ENCODE measurements around the gene RSBN1L.

Gene RSBN1L

GRCh38 chr7:77734659-77735421, 38.6 kb downstream of the RSBN1L start:
- Histone ChIP-seq H3K4me1 (ENCODE audit: insufficient read depth, low read length, poor library complexity, severe bottlenecking) (no peaks in the 10 kb centered on the region), H3K36me3 (ENCODE audit: insufficient read depth, low read length) (peaks cover 30% of the 10 kb centered on the region; the same call in 1 of the 2 replicates), H3K4me2 (ENCODE audit: low read depth, low read length, poor library complexity, severe bottlenecking) (no peak overlapping the region), H3K4me3 (ENCODE audit: low read length, poor library complexity, severe bottlenecking) (no peak overlapping the region), H4K20me1 (ENCODE audit: insufficient read depth, low read length, poor library complexity, severe bottlenecking) (peaks cover 59% of the 10 kb centered on the region), H3K9me3 (ENCODE audit: insufficient read depth, low read depth, low read length) (no peaks in the 10 kb centered on the region), H3F3A (ENCODE audit: low read depth) (no peaks in the 10 kb centered on the region), H2AFZ (ENCODE audit: low read length) (no peak overlapping the region), H3K79me2 (ENCODE audit: insufficient read depth, low read length) (peaks cover 88% of the 10 kb centered on the region), H3K9ac (ENCODE audit: low read depth, low read length, poor library complexity, severe bottlenecking) (no peak overlapping the region), H3K27me3 (ENCODE audit: insufficient read depth, low read length, poor library complexity, severe bottlenecking) (no peaks in the 10 kb centered on the region), H3K9me2 (replicated peaks; ENCODE audit: low read depth, low read length) (no peaks in the 10 kb centered on the region)
- TF ChIP-seq EZH2phosphoT487 (IDR thresholded peaks at IDR 0.05; ENCODE audit: borderline replicate concordance), result no peak
- TF ChIP-seq CTCF (conservative IDR thresholded peaks at IDR 0.05; ENCODE audit: low read length), result no peak

GRCh38 chr7:77735457-77735856, 39.2 kb downstream of the RSBN1L start:
- H4K20me1 ChIP-seq (ENCODE audit: insufficient read depth, low read length, poor library complexity, severe bottlenecking), result peaks cover 59% of the 10 kb centered on the region
- no peak overlapping the region for H2AFZ ChIP-seq (ENCODE audit: low read length)
- H3K27me3 ChIP-seq (ENCODE audit: insufficient read depth, low read length, poor library complexity, severe bottlenecking), result no peaks in the 10 kb centered on the region
- no peaks in the 10 kb centered on the region for H3F3A ChIP-seq (ENCODE audit: low read depth)
- peaks cover 34% of the 10 kb centered on the region; the same call in 1 of the 2 replicates for H3K36me3 ChIP-seq (ENCODE audit: insufficient read depth, low read length)
- H3K4me1 ChIP-seq (ENCODE audit: insufficient read depth, low read length, poor library complexity, severe bottlenecking), result no peaks in the 10 kb centered on the region
- no peaks in the 10 kb centered on the region for H3K9me3 ChIP-seq (ENCODE audit: insufficient read depth, low read depth, low read length)
- no peak overlapping the region for H3K9ac ChIP-seq (ENCODE audit: low read depth, low read length, poor library complexity, severe bottlenecking)
- no peak overlapping the region for H3K4me3 ChIP-seq (ENCODE audit: low read length, poor library complexity, severe bottlenecking)
- no peak overlapping the region for H3K4me2 ChIP-seq (ENCODE audit: low read depth, low read length, poor library complexity, severe bottlenecking)
- TF ChIP-seq EZH2phosphoT487 (IDR thresholded peaks at IDR 0.05; ENCODE audit: borderline replicate concordance) (no peak), CTCF (conservative IDR thresholded peaks at IDR 0.05; ENCODE audit: low read length) (no peak)
- no peaks in the 10 kb centered on the region for H3K9me2 ChIP-seq (replicated peaks; ENCODE audit: low read depth, low read length)
- H3K79me2 ChIP-seq (ENCODE audit: insufficient read depth, low read length), result peaks cover 87% of the 10 kb centered on the region

GRCh38 chr7:77736991-77737390, 40.7 kb downstream of the RSBN1L start:
- no peak overlapping the region for H3K4me3 ChIP-seq (ENCODE audit: low read length, poor library complexity, severe bottlenecking)
- H3K27me3 ChIP-seq (ENCODE audit: insufficient read depth, low read length, poor library complexity, severe bottlenecking), result no peaks in the 10 kb centered on the region
- peaks cover 34% of the 10 kb centered on the region; the same call in 1 of the 2 replicates for H3K36me3 ChIP-seq (ENCODE audit: insufficient read depth, low read length)
- no peaks in the 10 kb centered on the region for H3K4me1 ChIP-seq (ENCODE audit: insufficient read depth, low read length, poor library complexity, severe bottlenecking)
- no peaks in the 10 kb centered on the region for H3F3A ChIP-seq (ENCODE audit: low read depth)
- H3K9ac ChIP-seq (ENCODE audit: low read depth, low read length, poor library complexity, severe bottlenecking), result no peak overlapping the region
- no peak overlapping the region for H3K4me2 ChIP-seq (ENCODE audit: low read depth, low read length, poor library complexity, severe bottlenecking)
- H3K9me3 ChIP-seq (ENCODE audit: insufficient read depth, low read depth, low read length), result no peaks in the 10 kb centered on the region
- no peak for TF ChIP-seq CTCF (conservative IDR thresholded peaks at IDR 0.05; ENCODE audit: low read length)
- no peak for TF ChIP-seq EZH2phosphoT487 (IDR thresholded peaks at IDR 0.05; ENCODE audit: borderline replicate concordance)
- H4K20me1 ChIP-seq (ENCODE audit: insufficient read depth, low read length, poor library complexity, severe bottlenecking), result peaks cover 47% of the 10 kb centered on the region
- peaks cover 72% of the 10 kb centered on the region for H3K79me2 ChIP-seq (ENCODE audit: insufficient read depth, low read length)
- no peak overlapping the region for H2AFZ ChIP-seq (ENCODE audit: low read length)
- H3K9me2 ChIP-seq (replicated peaks; ENCODE audit: low read depth, low read length), result no peaks in the 10 kb centered on the region
